Thymus (tissue), 11 donors: ENCODE measurements around the gene LPCAT1. TPM values are rescaled to one million over a fixed set of nuclear protein-coding genes. Genes with fewer than 3 reads are reported as not detected.

Experiments
- DNase-seq, 9 donors: peaks; one replicate each; pipeline ENCODE4 v3.0.0-alpha.2; 2013; ENCODE audit warnings: low spot score in 9 of 9, low read depth in 6 of 9, missing footprints in 1 of 9
- H3K27ac ChIP-seq, 2 donors: one replicate each; pipeline ENCODE4 v1.5.1; 2013; ENCODE audit warnings: control low read depth in 1 of 2, low read depth in 1 of 2, low read length in 1 of 2, mild to moderate bottlenecking in 1 of 2, moderate library complexity in 1 of 2
- H3K27me3 ChIP-seq, 2 donors: one replicate each; pipeline ENCODE4 v1.5.1; 2013; ENCODE audit warnings: low read length in 1 of 2; ENCODE audit not compliant: control insufficient read depth in 2 of 2, insufficient read depth in 1 of 2
- H3K36me3 ChIP-seq, 2 donors: one replicate each; pipeline ENCODE4 v1.5.1; 2013; ENCODE audit warnings: low read length in 1 of 2, mild to moderate bottlenecking in 1 of 2, moderate library complexity in 1 of 2; ENCODE audit not compliant: control insufficient read depth in 2 of 2, insufficient read depth in 2 of 2
- H3K4me1 ChIP-seq, 2 donors: one replicate each; pipeline ENCODE4 v1.5.1; 2013; ENCODE audit warnings: low read length in 2 of 2; ENCODE audit not compliant: control insufficient read depth in 2 of 2, insufficient read depth in 2 of 2
- H3K4me3 ChIP-seq, 2 donors: one replicate each; pipeline ENCODE4 v1.5.1; 2013; ENCODE audit warnings: low read length in 2 of 2, control low read depth in 1 of 2, mild to moderate bottlenecking in 1 of 2
- H3K9me3 ChIP-seq, 2 donors: one replicate each; pipeline ENCODE4 v1.5.1; 2013; ENCODE audit warnings: low read length in 1 of 2, mild to moderate bottlenecking in 1 of 2; ENCODE audit not compliant: control insufficient read depth in 2 of 2, insufficient read depth in 1 of 2
- WGBS: extraction: QIAGEN DNeasy Blood & Tissue Kit; methylation state at CpG from one replicate; pipeline ENCODE4 v1.1.7; 2013; 5-methylcytosine and 5-hydroxymethylcytosine counted together
- polyA plus RNA-seq: library from polyadenylated mRNA; stranded (reverse); fragments of 200-250 nt; gene quantifications from one replicate; pipeline ENCODE4 v1.2.3, GENCODE V29; 2013
- total RNA-seq: library from RNA; stranded (reverse); fragments of 120-200 nt; gene quantifications from one replicate; pipeline ENCODE4 v1.2.4, GENCODE V29; 2013
- donor health status: healthy.

LPCAT1 gene
- total and polyA plus RNA-seq, 2 donors, result 16.8 to 50.5 TPM

GRCh38 chr5:1490376-1490775 is 33.4 kb downstream of the LPCAT1 start:
- H3K27ac ChIP-seq, result no peak overlapping the region
- peaks cover 0 to 13% of the 10 kb centered on the region in 2 donors for H3K4me1 ChIP-seq
- H3K27me3 ChIP-seq, result no peaks in the 10 kb centered on the region
- peaks cover 30 to 81% of the 10 kb centered on the region in 2 donors for H3K36me3 ChIP-seq
- H3K4me3 ChIP-seq, result no peak overlapping the region
- no peak for DNase-seq
- H3K9me3 ChIP-seq, result no peaks in the 10 kb centered on the region
- WGBS, result 71% methylated on average over 12 of the region's 12 CpGs

DNA sequence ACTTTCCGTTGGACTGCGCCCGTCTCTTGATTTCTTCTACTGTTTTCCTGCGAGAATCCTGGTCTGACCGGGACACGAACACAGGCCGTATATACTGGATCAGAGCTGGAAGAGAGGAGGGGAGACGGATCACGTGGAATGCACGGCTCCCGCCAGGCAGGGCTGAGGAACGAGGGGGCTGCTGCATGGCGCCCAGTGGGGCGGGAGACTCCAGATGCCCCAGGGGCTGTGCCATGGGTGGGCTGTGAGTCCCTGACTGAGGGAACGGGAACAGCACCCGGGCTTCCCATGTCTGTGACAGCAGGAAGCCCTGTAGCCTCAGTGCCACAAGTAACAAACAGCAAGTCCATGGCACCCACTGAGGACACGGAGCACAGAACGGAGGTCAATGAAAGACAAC is 34.0 kb downstream of the LPCAT1 start:
- WGBS, result 99% methylated on average over 18 of the region's 18 CpGs
- Histone ChIP-seq H3K27ac (peak overlapping the region in 1 of 2 donors; percentile 5), H3K9me3 (no peaks in the 10 kb centered on the region), H3K4me1 (peaks cover 0 to 6% of the 10 kb centered on the region in 2 donors), H3K36me3 (peaks cover 30 to 80% of the 10 kb centered on the region in 2 donors), H3K27me3 (no peaks in the 10 kb centered on the region), H3K4me3 (no peak overlapping the region)
- no peak for DNase-seq

GRCh38 chr5:1488882-1489680 is 34.7 kb downstream of the LPCAT1 start:
- H3K4me3 ChIP-seq, result no peak overlapping the region
- no peaks in the 10 kb centered on the region for H3K9me3 ChIP-seq
- no peak for DNase-seq
- WGBS, result 92% methylated on average over 14 of the region's 14 CpGs
- no peaks in the 10 kb centered on the region for H3K27me3 ChIP-seq
- H3K36me3 ChIP-seq, result peaks cover 26 to 80% of the 10 kb centered on the region in 2 donors
- peak overlapping the region in 1 of 2 donors; percentile 5 for H3K27ac ChIP-seq
- H3K4me1 ChIP-seq, result peaks cover 0 to 4% of the 10 kb centered on the region in 2 donors

DNA sequence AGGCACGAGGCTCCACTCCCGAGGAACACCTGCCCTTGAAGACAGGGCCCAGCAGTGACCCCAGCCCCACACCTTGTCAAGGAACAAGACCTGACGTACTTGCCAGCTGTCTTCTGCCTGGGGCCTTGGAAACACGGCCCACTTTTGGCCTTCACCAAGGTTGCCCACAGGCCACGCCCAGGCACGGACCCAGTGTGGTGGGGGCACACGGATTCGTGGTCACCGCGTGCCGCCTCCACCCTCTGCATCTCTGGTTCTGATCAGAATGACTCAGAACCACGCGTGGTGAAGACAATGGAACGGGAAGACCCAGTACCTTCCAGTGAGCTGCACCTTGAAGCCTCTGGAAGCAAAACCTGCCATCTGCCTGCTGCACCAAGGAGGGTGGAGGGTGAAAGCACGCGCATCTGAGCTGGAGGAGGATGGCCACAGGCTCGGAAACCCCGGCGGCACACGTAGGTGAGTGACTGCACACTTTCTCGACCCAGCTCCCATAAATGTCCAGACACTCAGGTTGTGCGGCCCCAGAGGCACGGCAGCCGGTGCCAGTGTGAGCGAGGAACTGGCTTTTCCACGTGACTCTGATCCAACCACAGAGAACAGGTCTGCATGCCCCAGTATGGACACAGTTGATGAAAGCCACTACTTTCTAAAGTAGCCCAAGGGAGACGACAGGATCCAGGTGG is 36.5 kb downstream of the LPCAT1 start:
- peaks cover 19 to 73% of the 10 kb centered on the region in 2 donors for H3K36me3 ChIP-seq
- no peak overlapping the region for H3K4me3 ChIP-seq
- 94% methylated on average over 27 of the region's 27 CpGs for WGBS
- H3K27me3 ChIP-seq, result no peaks in the 10 kb centered on the region
- no peak overlapping the region for H3K27ac ChIP-seq
- no peaks in the 10 kb centered on the region for H3K9me3 ChIP-seq
- no peaks in the 10 kb centered on the region for H3K4me1 ChIP-seq
- no peak for DNase-seq

DNA sequence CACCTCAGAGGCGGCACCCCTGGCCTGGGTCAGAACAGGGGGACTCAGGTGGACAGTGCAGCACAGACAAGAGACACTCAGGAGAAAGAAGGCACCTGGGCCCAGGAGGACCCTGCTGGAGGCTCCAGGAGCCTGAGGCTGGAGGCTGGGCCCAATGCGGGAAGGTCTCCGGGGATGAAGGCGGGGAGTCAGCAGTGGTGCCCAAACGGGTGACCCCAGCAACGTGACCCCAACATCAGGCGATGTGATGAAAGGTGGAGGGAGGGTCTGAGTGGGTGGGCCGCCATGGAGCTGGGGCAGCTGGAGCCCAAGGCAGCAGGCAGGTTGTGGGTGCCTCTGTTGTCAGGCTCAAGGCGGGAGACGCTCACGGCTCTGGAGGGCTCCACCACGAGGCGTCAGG is 37.5 kb downstream of the LPCAT1 start:
- no peak overlapping the region for H3K27ac ChIP-seq
- H3K27me3 ChIP-seq, result no peaks in the 10 kb centered on the region
- no peak overlapping the region for H3K4me3 ChIP-seq
- H3K4me1 ChIP-seq, result no peaks in the 10 kb centered on the region
- WGBS, result 97% methylated on average over 13 of the region's 13 CpGs
- H3K36me3 ChIP-seq, result peaks cover 16 to 66% of the 10 kb centered on the region in 2 donors
- no peak for DNase-seq
- no peaks in the 10 kb centered on the region for H3K9me3 ChIP-seq

DNA sequence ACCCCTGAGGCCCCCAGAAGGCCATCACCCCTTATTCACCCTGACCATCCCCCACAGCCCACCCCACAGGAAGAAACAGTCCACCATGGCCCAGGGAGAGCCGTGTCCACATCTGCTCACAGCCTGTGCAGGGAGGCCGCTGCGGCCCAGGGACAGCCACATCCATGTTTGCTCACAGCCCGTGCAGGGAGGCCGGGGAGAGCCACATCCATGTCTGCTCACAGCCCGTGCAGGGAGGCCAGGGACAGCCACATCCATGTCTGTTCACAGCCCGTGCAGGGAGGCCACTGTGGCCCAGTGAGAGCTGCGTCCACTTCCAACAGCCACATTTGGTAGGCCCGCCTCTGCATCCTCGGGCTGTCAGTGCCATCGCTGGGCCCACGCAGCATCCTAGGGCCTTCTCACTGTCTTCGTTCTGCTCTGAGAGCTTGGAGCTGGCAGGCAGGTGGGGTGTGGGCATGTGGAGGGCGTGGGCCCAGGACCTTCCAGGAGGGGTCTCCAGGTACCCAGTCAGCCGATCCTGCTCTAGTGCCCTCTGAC is 38.1 kb downstream of the LPCAT1 start:
- Histone ChIP-seq H3K27me3 (no peaks in the 10 kb centered on the region), H3K4me3 (no peak overlapping the region), H3K9me3 (no peaks in the 10 kb centered on the region), H3K36me3 (peaks cover 10 to 60% of the 10 kb centered on the region in 2 donors), H3K4me1 (no peaks in the 10 kb centered on the region), H3K27ac (no peak overlapping the region)
- no peak for DNase-seq
- WGBS, result 93% methylated on average over 15 of the region's 15 CpGs

GRCh38 chr5:1484730-1485578 is 38.8 kb downstream of the LPCAT1 start:
- no peak overlapping the region for H3K27ac ChIP-seq
- H3K27me3 ChIP-seq, result no peaks in the 10 kb centered on the region
- H3K36me3 ChIP-seq, result peaks cover 7 to 53% of the 10 kb centered on the region in 2 donors
- H3K9me3 ChIP-seq, result no peaks in the 10 kb centered on the region
- no peak overlapping the region for H3K4me3 ChIP-seq
- H3K4me1 ChIP-seq, result no peaks in the 10 kb centered on the region
- WGBS, result 93% methylated on average over 20 of the region's 20 CpGs
- DNase-seq, result no peak

DNA sequence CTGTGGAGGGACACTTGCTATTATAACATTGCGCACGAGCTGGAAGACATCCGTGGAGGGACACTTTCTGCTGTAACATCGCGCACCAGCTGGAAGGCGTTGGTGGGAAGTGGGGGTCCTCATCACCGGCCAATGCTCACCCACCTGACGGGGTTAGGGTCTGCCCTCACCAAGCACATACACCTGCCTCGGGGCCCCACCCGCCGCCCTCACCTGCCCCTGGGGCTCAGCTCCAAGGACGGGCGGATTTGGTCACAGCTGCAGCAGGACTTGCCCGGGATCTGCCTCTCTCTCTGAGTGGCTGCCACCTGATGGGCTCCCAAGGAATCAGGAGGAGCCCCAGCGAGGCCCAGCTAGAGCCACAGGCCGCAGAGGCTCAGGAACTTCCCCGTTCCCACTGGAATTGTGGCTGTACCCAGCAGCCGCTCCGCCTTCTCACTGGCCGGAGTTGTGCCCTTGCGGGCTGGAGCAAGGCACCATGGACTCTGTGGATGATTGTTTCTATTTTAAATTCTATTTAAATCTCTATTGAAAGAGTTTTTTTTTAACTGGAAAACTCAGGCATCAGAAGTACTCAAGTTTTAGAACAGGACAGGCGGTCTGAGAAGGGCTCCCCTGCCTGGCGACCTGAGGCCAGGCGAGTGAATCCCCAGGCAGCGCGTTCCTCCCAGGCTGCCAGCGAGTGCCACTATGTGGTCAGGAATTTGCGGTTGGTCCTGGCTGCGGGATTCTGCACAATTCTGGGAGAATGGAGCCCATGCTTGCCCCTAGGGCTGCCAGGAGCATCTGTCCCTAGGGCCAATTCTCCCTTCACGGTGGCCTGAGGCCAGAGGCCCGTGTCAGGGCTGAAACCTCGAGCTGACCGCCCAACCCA is 39.7 kb downstream of the LPCAT1 start:
- Histone ChIP-seq H3K9me3 (no peaks in the 10 kb centered on the region), H3K4me3 (no peak overlapping the region), H3K36me3 (peaks cover 7 to 48% of the 10 kb centered on the region in 2 donors), H3K27ac (no peak overlapping the region), H3K27me3 (no peaks in the 10 kb centered on the region), H3K4me1 (no peaks in the 10 kb centered on the region)
- WGBS, result 97% methylated on average over 33 of the region's 33 CpGs
- DNase-seq, result no peak
